ENCODE measurements around the gene MACROH2A2. TPM values are rescaled to one million over a fixed set of nuclear protein-coding genes. Genes with fewer than 3 reads are reported as not detected.

Gene MACROH2A2
- total and polyA plus RNA-seq, 2 of the 13 experiments (the other 11 are each of a cell fraction or from before 2014, with no cell fraction given) = 9.8 to 43.1 TPM

GRCh38 chr10:70146489-70147258 lies 94.0 kb downstream of the MACROH2A2 start, which contains the start of gene TYSND1 (continued):
- TF ChIP-seq ZNF660 (CRISPR knock-in tag; IDR thresholded peaks at IDR 0.05; ENCODE audit: borderline replicate concordance, low read depth) (no peak), TBX2 (CRISPR knock-in tag; IDR thresholded peaks at IDR 0.05; ENCODE audit: borderline replicate concordance) (no peak), HOXA7 (CRISPR knock-in tag; IDR thresholded peaks at IDR 0.05) (no peak), RORA (CRISPR knock-in tag; IDR thresholded peaks at IDR 0.05) (no peak), ZSCAN22 (CRISPR knock-in tag; IDR thresholded peaks at IDR 0.05) (no peak), ZNF275 (CRISPR knock-in tag; IDR thresholded peaks at IDR 0.05; ENCODE audit: borderline replicate concordance) (no peak), SKIL (CRISPR knock-in tag; IDR thresholded peaks at IDR 0.05; ENCODE audit: borderline replicate concordance) (no peak), PCBP2 (optimal IDR thresholded peaks at IDR 0.05; ENCODE audit: low read depth, low read length, poor library complexity, severe bottlenecking) (no peak), CSRNP1 (CRISPR knock-in tag; IDR thresholded peaks at IDR 0.05) (no peak; the same call in 1 of the 2 replicates), CEBPB (IDR thresholded peaks at IDR 0.05; ENCODE audit: borderline replicate concordance, low read depth, low read length) (no peak), MYPOP (CRISPR knock-in tag; IDR thresholded peaks at IDR 0.05) (peak; percentile 61), ZNF740 (CRISPR knock-in tag; IDR thresholded peaks at IDR 0.05) (no peak; the same call in 1 of the 2 replicates), CEBPZ (IDR thresholded peaks at IDR 0.05; ENCODE audit: low read length) (no peak), ZNF292 (CRISPR knock-in tag; IDR thresholded peaks at IDR 0.05; ENCODE audit: borderline replicate concordance, low read depth) (no peak), CBX1 (IDR thresholded peaks at IDR 0.05; ENCODE audit: low read depth) (peak; percentile 67)
